Osteoblast (primary cell): ENCODE results near the gene VARS2. TPM values are rescaled to one million over a fixed set of nuclear protein-coding genes. Genes with fewer than 3 reads are reported as not detected.

Experiments
- DNase-seq: peaks from one replicate; pipeline ENCODE4 v3.0.0; 2011; ENCODE audit warnings: low spot score, mixed read lengths; ENCODE audit not compliant: insufficient read length; ENCODE audit errors: missing footprints
- H2AFZ ChIP-seq: 2 replicates; pipeline ENCODE4 v1.6.0; 2011; ENCODE audit warnings: mild to moderate bottlenecking, low read length
- H3K27ac ChIP-seq: 2 replicates; pipeline ENCODE4 v1.5.1; 2011; ENCODE audit warnings: mild to moderate bottlenecking, low read depth, low read length, moderate library complexity
- H3K27me3 ChIP-seq: 2 replicates; pipeline ENCODE4 v1.6.0; 2012; ENCODE audit warnings: mild to moderate bottlenecking, control low read depth, inconsistent platforms, low read length, moderate library complexity; ENCODE audit not compliant: insufficient read depth
- H3K36me3 ChIP-seq: 2 replicates; pipeline ENCODE4 v1.5.1; 2011; ENCODE audit warnings: mild to moderate bottlenecking, low read length, control low read depth, moderate library complexity; ENCODE audit not compliant: insufficient read depth
- H3K4me1 ChIP-seq: 2 replicates; pipeline ENCODE4 v1.5.1; 2011; ENCODE audit warnings: mild to moderate bottlenecking, low read length, control low read depth, moderate library complexity; ENCODE audit not compliant: insufficient read depth
- H3K4me2 ChIP-seq: 2 replicates; pipeline ENCODE4 v1.6.0; 2011; ENCODE audit warnings: mild to moderate bottlenecking, low read length; ENCODE audit not compliant: insufficient read depth
- H3K4me3 ChIP-seq: fragments of 200-600 bp; sonication (generic); 3 replicates; pipeline ENCODE4 v1.5.1; 2012; ENCODE audit warnings: mild to moderate bottlenecking, low read length, inconsistent platforms; ENCODE audit not compliant: insufficient read depth
- H3K79me2 ChIP-seq: 2 replicates; pipeline ENCODE4 v1.6.0; 2012; ENCODE audit warnings: mild to moderate bottlenecking, low read length, control low read depth, inconsistent platforms; ENCODE audit not compliant: insufficient read depth
- H3K9me3 ChIP-seq: 2 replicates; pipeline ENCODE4 v1.5.1; 2011; ENCODE audit warnings: low read depth, low read length, control low read depth
- H4K20me1 ChIP-seq: 2 replicates; pipeline ENCODE4 v1.6.0; 2012; ENCODE audit warnings: mild to moderate bottlenecking, low read length, control low read depth; ENCODE audit not compliant: insufficient read depth
- total RNA-seq: library from RNA; depleted of rRNA; stranded (reverse); fragments of >200 nt; gene quantifications from 2 replicates; pipeline ENCODE4 v1.2.3, GENCODE V29; 2012
- TF ChIP-seq, protein P1 (sequence below): IDR thresholded peaks from 2 replicates; pipeline ENCODE4 v1.5.1; 2011; ENCODE audit warnings: mild to moderate bottlenecking, low read depth, low read length, moderate library complexity; ENCODE audit errors: extremely low read depth

The VARS2 gene
- total RNA-seq, 1 donor = 14.5 TPM

DNA sequence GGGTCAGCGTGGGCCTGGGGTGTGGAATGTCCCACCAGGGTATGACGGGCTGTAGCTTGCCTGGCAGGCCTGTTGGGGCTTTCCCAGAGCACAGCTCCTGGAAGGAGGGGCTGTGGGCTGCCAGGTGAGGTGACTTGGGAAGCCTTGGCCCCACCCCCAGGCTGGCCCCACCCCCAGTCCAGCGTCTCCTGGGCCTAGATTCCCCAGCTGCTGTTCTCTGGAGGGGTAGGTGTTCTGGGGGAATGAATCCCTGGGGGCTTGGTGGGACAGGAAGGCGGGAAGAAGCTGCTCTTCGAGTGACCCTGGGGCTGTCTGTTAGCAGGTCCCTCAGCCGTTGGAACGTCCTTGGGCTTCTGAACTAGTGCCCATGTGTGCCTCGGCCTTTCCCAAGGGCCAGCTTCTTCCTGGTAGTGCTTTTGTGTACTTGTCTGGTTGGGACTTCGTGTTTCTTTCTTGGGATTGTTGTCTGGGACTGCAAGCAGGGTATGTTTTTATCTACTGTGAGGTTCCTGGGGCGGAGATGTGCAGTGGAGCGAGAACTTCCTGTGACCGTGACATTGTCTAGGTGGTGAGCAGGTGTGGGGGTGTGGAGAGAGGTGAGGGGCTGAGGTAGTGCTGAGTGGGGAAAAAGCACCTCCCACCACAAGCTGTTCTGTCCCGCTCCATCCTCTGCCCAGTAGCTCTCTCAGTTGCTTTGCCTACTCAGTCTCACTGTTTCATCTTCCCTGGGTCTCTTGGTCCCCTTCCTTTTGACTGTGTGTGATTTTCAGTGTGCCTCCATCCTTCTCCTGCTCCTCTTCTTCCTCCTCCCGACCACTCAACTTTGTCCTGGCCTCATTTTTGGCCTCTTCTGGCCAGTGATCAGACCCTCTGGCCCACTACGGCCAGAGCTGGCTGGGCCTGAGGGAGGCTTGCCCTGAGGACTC is 31.0 kb upstream of the VARS2 start:
- no peaks in the 10 kb centered on the region for H3K9me3 ChIP-seq
- no peaks in the 10 kb centered on the region for H3K27me3 ChIP-seq
- TF ChIP-seq, protein P1, sequence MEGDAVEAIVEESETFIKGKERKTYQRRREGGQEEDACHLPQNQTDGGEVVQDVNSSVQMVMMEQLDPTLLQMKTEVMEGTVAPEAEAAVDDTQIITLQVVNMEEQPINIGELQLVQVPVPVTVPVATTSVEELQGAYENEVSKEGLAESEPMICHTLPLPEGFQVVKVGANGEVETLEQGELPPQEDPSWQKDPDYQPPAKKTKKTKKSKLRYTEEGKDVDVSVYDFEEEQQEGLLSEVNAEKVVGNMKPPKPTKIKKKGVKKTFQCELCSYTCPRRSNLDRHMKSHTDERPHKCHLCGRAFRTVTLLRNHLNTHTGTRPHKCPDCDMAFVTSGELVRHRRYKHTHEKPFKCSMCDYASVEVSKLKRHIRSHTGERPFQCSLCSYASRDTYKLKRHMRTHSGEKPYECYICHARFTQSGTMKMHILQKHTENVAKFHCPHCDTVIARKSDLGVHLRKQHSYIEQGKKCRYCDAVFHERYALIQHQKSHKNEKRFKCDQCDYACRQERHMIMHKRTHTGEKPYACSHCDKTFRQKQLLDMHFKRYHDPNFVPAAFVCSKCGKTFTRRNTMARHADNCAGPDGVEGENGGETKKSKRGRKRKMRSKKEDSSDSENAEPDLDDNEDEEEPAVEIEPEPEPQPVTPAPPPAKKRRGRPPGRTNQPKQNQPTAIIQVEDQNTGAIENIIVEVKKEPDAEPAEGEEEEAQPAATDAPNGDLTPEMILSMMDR = no peak
- no peaks in the 10 kb centered on the region for H3K36me3 ChIP-seq
- H3K79me2 ChIP-seq = peaks cover 17% of the 10 kb centered on the region
- no peak overlapping the region for H3K4me3 ChIP-seq
- no peak overlapping the region for H3K4me2 ChIP-seq
- peak; percentile 81 for DNase-seq
- H2AFZ ChIP-seq = no peak overlapping the region
- H3K27ac ChIP-seq = no peak overlapping the region
- no peaks in the 10 kb centered on the region for H4K20me1 ChIP-seq
- peaks cover 34% of the 10 kb centered on the region for H3K4me1 ChIP-seq

DNA sequence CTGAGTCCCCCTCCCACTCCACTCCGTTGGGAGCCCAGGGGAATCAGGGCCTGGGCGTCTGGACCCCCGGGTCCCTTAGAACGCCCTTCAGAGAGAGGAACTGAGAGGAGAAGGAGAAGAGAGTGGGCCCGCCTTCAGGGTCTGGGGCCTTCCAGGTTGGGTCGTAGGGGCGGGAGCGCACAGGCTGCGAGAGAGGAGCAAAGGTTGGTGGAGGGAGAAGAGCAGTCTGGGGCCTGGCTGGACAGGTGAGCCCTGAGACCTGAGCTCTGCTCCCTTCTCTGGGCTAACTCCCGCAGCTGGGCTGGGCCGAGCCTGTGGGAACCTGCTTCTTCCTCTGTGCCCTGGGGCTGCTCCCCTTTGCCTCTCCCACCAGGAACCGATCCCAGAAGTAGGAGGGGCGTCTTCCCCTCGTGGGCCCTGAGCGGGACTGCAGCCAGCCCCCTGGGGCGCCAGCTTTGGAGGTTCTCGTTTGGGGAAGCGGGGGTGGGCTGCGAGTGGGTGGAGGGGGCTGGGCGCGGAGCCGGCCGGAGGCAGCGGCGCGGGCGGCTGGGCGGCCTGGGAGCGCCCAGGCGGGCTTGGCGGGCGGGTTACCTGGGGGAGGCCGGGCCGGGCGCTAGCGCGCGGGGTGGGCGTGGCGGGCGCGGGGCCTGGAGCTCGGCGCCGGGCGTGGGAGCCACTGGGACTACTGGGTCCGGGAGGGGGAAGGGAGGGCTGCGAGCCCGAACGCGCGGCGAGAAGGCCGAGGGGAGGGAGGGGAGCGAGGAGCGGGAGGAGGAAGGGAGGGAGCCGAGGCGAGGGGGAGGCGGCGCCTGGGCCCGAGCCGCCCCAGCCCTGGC is 30.1 kb upstream of the VARS2 start, which contains the start of gene DDR1:
TSS of gene DDR1 (plus strand) at position 835 of the 836 bp plus-strand sequence. CDS start 4,211 bp downstream, outside the sequence.
- H2AFZ ChIP-seq = peak within 1 kb of the TSS; percentile 73
- peak within 1 kb of the TSS; percentile 79 for H3K4me3 ChIP-seq
- no peaks in the 10 kb centered on the region for H3K27me3 ChIP-seq
- H3K27ac ChIP-seq = peak within 1 kb of the TSS; percentile 32
- no peaks in the 10 kb centered on the region for H3K36me3 ChIP-seq
- TF ChIP-seq, protein P1 = no peak
- H4K20me1 ChIP-seq = peaks cover 5% of the 10 kb centered on the region
- DNase-seq = peak; percentile 98
- H3K9me3 ChIP-seq = no peaks in the 10 kb centered on the region
- H3K4me2 ChIP-seq = peak within 1 kb of the TSS; percentile 96
- peaks cover 43% of the 10 kb centered on the region for H3K4me1 ChIP-seq
- peaks cover 21% of the 10 kb centered on the region for H3K79me2 ChIP-seq

DNA sequence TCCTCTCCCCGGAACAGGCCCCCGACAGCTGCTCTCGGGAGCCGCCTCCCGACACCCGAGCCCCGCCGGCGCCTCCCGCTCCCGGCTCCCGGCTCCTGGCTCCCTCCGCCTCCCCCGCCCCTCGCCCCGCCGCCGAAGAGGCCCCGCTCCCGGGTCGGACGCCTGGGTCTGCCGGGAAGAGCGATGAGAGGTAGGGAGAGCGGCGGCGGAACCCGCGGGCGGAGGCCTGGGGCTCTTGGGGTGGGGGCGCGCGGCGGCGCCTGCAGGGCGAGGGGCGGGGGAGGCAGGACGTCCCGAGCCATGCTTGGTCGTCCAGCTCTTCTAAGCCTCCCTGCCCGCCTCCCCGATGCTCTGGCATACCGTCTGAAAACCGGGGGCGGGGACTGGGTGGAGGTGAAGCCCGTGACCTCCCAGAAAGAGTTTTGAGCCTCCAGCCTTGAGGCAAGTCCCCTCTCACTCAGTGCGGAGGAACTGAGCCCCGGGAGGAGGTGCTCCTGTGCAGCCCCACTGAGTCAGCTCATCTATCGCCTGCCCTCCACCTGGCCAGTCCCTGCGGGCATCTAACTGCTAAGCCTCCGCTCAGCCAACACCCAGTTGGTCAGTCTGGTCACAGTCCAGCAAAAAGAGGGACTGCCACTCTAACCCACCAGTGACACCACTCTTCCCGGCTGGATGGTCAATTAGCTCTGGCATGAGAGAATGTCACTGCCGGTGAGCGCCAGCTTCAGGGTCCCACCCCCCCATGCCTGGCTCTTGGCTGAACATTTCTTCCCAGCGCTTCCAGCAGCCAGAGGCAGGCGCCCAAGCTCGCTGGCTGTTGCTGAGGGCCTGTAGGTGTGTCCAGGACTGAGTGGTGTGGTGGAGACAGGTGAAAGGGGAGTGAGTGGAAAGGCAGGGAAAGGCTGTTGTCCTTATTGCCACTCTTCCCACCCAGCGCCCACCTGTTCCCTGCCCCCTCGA is 29.2 kb upstream of the VARS2 start:
- peak overlapping the region; percentile 96 for H3K4me2 ChIP-seq
- peaks cover 21% of the 10 kb centered on the region for H3K79me2 ChIP-seq
- H3K36me3 ChIP-seq = no peaks in the 10 kb centered on the region
- H2AFZ ChIP-seq = peak overlapping the region; percentile 73
- H3K9me3 ChIP-seq = no peaks in the 10 kb centered on the region
- no peaks in the 10 kb centered on the region for H3K27me3 ChIP-seq
- peak; percentile 94 for DNase-seq
- TF ChIP-seq, protein P1 = no peak
- H3K27ac ChIP-seq = peak overlapping the region; percentile 32
- peak overlapping the region; percentile 79 for H3K4me3 ChIP-seq
- H3K4me1 ChIP-seq = peaks cover 44% of the 10 kb centered on the region
- H4K20me1 ChIP-seq = peaks cover 7% of the 10 kb centered on the region
